Daoy (cell line): Measurements from ENCODE around the gene PDE8A. TPM values are rescaled to one million over a fixed set of nuclear protein-coding genes. Genes with fewer than 3 reads are reported as not detected.
A peak's percentile ranks its signal among the peaks of the same experiment; 100 is the strongest.
"Not testable (repeated sequence)": the region's sequence is repeated elsewhere in the genome, so short reads cannot be mapped to it uniquely, and the experiment has no call there.

Experiments
- DNase-seq: peaks from one replicate; pipeline ENCODE4 v3.0.0-alpha.2; 2015; ENCODE audit warnings: low read depth
- total RNA-seq: library from RNA; depleted of rRNA; stranded (reverse); fragments of >200 nt; shearing (Covaris generic); gene quantifications from 2 replicates; pipeline ENCODE4 v1.2.3, GENCODE V29; 2014

The PDE8A gene
- total RNA-seq, 1 experiment from 2014 or later, result 4.9 TPM

DNA sequence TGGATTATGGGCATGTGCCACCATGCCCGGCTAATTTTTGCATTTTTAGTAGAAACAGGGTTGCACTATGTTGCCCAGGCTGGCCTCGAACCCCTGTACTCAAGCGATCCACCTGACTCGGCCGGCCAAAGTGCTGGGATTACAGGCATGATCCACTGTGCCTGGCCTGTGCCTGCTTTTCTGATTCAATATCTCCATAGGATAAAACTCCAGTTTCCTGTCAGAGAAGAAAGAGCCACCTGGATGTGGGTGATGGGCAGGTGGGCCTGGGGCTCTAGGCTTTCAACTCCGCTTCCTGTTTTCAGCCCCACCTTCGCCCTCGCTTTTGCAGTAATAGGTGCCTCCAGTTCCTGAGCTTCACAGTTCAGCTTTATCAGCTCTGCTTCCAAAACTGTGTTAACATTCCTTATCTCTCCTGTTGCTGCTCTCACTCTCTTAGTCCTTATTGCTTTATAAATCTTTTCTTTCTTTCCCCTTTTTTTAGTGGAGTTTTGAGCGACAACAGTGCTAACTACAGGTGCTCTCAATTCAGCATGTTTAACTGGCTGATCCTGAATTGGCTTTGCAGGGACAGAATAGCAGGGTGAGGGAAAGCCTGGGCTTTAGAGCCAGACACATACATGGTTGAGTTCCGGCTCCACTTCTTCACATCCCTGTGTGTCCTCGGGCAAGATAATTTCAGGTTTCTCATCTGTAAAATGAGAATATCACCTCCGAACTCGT is 21.1 kb upstream of the PDE8A start:
- no peak for DNase-seq

DNA sequence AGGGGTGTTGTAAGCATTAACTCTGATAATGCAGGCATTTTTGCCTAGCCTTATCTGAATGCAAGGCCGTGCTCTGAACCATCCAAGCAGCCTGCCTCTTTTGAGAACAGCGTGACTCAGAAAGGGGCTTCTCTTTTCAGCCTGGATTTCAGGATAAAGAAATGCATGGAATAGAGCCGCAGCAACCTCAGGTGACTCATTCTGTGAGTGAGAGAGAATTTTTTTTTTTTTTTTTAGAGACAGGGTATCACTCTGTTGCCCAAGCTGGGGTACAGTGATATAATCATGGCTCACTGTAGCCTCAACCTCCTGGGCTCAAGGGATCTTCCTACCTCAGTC is 20.6 kb upstream of the PDE8A start:
- DNase-seq, result peak; percentile 65

DNA sequence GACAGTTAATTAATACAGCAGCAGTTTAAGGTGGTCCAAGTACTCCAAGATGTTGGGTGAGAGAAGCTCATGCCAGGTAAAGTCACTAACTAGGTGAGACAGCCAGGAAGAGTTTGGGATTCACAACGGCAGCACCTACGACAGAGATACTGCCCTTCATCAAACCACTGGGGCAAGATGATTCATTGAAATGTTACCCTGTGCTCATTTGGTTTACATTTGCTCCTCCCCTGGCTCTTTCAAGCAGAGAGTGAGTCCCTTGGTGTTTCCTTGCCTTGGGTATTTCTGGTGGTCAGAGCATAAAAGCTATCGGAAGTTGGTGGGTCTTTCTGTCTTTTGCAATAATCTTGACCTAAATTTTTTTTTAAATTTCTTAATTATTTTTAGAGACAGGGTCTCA is 19.9 kb upstream of the PDE8A start:
- DNase-seq, result no peak

DNA sequence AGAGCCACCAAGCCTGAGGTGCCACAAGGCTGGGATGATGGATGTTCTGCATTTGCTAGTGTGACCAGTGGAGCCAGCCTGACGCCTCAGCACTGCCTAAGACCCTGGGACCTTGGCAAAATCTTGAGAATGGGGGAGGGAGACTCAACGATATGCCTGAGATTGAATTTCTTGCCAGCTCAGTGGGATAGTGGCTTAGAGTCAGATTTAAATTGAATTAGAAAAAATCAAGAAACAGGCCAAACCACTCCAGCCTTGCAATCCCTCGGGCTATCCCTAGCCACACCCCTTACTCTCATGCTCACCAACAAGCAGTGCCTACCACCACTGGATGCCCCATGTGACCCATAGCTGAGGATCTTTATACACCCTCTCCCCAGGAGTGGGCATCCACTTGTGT is 18.7 kb upstream of the PDE8A start:
- DNase-seq, result no peak

DNA sequence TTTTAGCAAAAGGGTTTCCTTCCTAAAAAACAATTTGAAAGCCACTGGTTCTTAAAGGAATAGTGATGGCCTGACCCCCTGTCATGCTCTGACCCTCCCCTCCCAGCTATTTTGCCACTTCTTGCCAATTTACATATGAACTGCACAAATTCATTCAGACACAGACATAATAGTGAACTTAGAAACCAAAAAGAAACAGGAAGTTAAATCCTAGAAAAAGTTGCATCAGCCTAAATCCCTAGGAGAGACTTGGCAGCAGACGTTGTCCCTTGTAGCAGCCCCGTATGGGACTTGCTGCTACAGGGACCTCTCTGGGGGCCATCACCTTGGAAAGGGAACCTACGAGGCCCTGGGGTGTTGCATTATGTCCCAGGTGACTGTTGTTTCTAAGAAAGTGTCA is 14.3 kb upstream of the PDE8A start:
- no peak for DNase-seq

DNA sequence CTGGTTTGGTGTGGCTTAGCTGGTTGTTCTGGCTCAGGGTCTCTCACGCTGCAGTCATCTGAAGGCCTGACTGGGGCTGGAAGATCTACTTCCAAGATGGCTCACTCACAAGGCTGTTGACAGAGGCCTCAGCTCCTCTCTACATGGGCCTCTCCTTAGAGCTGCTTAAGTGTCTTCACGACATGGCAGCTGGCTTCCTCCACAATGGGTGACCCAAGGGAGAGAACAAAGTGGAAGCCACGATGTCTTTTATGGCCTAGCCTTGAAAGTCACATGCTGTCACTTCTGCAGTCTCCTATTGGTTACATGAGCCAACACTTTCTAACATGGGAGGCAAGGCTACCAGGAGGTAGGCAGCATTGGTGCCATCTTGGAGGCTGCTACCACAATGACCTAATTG is 13.4 kb upstream of the PDE8A start:
- no peak for DNase-seq

DNA sequence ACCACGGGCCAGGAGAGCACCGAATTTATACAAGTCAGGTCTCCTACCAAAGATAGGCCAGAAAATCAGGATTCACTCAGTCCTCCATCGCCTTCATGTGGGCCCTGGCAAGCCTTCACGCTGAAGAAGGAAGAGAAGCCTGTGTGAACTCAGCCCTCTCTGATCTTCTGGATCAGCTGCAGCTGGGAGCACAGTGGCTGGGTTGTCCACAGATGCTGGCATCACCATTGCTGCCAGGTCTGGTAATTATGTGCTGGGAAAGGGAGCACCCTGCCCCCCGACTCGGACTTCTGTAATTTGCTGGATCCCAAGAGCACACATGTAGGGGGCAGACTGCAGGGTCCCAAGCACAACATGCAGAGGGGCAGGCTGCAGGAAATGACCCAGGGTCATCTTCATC is 12.4 kb upstream of the PDE8A start:
- DNase-seq, result no peak

DNA sequence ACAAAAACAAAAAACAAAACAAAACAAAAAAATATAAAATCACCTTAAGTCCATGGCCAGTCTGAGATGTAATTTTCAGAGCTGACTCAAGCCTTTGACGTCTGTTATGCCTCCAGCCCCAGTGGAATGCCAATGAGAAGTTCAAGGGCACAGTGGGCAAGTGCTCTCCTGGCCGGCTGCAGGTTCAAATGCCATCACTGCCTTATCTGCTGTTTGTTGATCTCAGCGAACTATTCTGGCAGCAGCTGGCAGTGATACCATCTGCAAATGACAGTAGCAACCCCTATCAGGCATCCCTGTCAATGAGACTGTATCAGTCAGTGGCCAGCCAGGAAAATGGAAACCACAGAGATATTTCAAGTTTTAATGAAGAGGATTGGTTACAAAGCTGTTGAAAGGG is 10.8 kb upstream of the PDE8A start:
- no peak for DNase-seq

DNA sequence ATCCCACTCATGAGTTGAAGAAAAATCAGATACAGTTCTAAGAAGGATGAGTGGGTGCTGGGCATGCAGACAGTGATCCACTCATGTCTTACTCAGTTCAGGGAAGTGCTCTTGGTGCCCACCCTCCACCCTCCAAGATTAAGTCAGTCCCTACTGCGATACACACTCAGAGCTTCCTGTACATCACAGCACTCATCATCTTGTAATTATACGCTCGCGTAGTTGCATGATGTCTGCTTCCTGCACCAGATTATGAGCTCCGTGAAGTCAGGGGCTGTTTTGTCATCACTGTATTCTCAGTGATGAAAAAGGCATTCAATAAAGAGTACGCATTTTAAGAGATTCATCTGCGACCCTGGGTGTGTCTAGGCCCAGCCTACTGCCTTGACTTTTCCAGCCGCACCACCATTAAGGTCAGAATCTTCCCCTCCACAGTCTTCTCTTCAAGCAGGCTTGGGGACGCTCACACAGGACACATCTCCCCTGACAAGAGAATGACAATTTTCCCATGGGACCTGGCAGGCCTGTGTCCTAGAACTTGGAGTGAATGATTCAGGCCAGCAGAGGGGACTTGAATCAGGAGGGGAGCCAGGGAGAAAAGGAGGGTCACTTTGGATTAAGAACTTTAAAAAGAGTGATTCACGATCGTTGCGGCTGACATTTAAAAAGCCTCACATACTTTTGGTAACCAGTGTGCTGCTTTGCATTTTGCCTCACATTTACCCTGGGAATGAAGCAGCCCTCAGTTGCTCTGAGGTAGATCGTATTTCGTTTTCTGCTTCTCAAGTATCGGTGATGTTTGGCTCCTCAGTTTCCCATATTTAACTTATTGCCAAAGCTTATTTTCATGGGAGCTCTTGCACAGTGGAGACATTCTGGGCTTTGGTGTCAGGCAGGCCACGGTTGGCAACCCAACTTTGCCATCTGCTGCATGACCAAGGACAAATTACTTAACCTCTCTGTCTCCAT is 7.9 kb upstream of the PDE8A start:
- no peak for DNase-seq

DNA sequence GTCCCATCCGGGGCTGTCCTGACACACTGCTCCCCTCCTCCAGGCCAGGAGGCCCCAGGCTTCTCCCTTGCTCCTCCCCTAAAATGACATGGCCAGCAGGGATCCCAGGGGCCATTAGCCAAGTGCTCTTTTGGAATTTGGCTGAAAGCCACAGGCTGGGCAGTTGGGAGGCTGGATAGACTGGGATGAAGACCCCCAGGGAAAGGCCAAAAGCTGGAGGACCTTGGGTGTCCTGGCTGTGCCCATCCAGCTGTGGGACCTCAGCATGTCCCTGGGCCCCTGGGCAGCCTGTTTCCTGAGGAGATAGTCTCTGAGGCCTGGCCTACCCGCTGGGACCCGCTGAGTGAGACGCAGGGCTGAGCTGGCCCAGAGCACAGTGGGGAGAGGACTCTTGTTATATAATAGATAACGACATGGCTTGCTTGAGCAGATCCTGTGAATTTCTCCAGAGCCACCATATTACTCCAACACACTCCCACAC is 5.7 kb upstream of the PDE8A start:
- no peak for DNase-seq

DNA sequence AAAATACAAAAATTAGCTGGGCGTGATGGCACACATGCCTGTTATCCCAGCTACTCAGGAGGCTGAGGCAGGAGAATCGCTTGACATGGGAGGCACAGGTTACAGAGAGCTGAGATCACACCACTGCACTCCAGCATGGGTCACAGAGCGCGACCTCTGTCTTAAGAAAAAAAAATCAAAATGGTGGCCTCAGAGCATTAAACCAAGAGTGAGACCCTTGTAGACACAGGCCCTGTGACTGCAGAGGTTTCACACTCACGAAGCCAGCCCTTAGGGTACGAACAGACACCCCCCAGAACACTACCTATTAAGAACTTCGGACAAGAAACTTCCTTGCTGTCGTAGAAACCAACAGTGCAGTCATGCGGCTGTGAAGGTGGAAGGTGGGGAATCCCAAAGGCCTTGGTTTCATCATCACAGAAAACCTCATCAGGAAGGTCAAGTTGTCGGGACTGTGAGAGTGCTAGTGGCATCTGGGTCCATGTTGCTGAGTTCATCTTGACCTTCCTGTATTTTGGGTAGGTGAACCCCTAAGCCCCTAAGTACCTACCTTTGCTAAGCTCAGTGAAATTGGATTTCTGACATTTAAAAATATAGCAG is 4.8 kb upstream of the PDE8A start:
- no peak for DNase-seq

DNA sequence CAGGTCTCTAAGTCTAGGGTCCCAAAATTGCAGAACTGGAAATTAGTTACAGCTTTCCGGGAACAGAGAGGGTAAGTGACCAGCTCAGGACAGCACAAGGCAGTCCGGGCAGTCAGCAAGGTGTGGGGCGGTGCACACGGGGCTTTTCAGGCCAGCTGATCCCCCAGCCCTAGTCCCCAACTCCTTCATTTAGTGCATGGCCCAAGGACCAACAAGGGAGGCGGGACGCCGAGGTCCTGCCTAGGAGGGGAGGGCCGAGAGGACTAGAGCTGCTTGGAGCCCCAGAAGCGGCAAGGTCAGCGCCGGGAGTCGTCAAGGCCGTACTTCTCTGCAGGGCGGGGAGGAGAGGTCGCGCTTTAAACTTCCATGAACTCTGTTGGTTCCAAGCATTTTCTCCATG is 2.0 kb upstream of the PDE8A start:
- no peak for DNase-seq

DNA sequence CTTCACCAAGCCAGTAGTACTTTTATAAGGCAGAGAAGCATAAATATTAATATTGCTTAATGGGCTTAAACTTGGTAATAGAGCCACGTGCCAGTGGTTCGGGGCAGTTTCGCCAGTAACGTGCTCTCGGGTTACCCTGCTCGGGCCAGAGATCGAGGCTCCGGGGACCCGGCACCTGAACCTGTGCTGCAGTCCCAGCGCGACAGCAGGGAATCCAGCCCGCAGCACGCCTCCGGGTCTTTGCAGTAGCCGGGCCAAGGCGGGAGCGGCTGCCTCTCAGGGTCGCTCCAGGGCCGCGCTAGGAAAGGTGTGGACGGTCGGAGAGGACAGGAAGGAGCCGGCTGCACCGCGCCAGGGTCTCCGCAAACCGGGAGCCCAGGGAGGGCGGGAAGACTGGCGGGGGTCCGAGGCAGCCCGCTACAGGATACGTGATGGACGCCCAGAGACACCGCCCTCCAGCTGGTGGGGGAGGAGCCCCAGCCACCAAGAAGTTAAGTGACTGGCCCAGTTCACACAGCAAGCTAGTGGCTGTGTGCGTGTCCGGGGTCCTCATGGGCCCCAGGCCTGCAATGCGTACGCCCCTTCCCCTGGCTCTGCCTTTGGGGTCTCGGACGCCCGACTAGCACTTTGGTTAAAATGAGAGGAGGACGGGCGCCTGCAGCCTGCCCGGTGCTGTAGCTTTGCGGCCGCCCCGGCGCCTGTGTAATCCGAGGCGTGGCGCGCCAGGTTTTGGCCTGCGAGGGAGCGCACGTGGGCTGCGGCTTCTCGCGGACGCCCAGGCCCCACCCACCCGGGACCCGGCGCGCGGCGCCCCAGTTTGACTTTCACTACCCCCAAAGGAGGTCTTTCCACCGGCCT is 1.2 kb upstream of the PDE8A start:
- DNase-seq, result peak; percentile 73

DNA sequence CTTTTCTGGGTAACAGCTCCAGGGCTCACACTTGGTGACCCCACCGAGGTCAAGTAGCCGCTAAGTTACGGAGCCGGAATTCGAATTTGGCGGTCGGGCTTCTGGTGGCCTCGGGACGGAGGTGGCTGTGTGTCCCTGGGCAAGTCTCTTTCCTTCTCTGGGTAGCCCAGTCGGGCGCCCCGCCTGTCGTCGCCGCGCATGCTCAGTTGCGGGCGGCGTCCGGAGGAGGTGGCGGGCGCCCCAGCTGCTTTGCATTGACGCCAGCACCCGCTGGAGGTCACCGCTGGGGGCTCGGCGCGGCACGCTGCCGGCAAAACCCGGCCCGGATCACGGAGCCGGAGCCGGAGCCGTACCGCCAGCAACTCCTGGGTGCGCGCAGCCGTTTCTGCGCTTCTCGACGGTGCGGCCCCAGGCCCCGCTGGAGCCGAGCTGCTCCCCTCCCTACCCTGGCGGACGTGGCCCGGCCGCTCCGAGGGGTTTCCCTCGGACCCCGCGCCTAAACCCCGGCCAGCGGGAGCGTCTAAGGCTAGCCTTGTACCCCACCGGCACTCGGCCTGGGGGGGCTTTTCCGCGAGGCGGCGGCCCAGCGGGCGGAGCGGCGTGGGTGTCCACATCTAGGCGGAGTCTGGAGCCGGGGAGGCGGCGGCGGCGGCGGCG is 474 bp upstream of the PDE8A start:
- DNase-seq, result peak; percentile 92

DNA sequence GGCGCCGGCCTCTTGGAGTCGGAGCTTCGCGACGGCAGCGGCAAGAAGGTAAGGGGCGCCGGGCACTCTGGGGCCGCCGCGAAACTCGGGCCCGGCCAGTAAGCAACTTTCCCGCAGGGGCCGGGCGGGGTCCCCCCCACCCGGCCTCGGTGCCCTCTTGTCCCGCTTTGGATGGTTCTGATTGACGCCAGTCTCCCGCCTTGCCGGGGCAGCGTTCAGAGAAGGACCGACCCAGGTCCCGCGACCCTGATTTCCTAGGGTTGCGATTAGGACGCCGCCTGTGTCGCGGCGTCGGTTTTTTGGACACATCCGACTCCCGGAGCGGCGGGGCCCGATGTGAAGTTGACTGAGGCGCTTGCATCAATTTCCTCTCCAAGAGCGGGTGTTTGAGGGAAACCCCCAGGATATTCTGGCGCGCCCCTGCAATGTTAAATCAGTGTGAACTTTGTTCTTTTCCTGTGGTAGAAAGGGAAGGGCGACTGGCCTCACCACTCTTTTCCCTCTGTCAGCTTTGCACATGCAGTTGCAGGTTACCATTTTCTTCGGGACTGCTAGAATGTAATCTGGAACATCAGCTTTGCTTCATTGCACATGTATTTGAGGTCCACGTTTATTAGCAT is 755 bp downstream of the PDE8A start:
- peak; percentile 36 for DNase-seq

DNA sequence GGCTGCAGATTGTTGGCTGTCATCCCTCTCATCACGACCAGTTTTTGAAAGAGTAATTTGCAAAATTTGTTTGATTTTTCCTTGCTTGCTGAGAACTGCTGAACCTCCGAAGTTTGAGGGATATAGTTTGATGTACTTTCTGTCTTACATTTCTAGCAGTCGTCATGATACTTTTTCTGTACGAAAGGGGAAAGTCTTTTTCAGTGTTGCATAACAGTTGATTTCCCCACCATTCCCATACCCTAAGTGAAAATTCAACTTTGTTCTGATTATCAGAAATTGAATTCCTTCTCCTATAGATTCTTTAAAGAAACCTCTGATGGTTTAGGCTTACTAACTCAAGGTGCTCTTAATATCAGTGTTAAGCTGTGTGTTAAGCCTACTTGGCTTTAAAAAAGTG is 1.6 kb downstream of the PDE8A start:
- DNase-seq, result no peak

DNA sequence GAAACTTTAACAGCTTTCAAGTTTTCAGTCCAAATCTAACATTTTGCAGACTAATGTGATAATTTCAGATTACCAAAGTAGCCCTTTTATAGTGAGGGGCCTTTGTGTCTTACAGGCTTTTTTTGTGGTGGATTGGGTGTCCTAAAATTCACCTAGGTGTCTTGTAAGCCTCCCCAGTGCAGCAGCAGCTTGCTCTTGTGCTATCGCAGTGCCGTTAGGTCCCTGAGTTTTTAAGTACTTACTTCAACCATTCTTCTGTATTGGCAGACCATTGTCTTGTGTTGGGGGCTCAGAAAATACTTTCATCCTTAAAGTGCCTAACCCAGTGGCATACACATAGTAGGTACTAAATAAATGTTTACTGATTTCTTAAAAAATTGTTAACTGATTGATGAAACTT is 2.1 kb downstream of the PDE8A start:
- no peak for DNase-seq

DNA sequence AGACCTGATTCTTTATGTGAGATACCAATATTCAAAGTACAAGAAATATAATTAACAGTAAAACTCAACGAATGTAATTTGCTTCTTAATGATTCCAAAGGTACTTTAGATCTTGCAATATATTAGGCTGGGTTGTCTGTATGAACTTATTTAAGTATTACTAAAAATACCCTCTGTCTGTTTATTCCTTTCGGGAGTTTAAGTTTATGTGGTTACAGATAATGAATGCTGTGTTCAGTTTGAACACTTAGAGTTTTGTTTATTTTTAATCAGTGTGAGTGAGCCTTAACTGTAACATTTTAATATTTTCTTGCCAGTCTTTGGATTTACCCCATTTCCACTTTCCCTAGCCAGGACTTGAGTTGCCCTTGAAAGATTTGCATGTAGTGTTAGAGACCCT is 3.5 kb downstream of the PDE8A start:
- DNase-seq, result no peak

DNA sequence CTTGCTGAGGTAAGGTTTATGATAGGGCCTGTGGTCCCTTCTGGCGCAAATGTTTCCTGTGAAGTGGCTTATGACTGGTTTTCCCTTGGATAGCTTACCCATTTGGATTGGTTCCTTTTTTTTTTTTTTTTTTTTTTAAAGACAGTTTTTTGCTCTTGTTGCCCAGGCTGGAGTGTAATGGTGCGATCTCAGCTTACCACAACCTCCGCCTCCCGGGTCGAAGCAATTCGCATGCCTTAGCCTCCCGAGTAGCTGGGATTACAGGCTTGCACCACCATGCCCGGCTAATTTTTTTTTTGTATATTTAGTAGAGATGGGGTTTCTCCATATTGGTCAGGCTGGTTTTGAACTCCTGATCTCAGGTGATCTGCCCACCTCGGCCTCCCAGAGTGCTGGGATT is 5.7 kb downstream of the PDE8A start:
- not testable (repeated sequence) for DNase-seq

DNA sequence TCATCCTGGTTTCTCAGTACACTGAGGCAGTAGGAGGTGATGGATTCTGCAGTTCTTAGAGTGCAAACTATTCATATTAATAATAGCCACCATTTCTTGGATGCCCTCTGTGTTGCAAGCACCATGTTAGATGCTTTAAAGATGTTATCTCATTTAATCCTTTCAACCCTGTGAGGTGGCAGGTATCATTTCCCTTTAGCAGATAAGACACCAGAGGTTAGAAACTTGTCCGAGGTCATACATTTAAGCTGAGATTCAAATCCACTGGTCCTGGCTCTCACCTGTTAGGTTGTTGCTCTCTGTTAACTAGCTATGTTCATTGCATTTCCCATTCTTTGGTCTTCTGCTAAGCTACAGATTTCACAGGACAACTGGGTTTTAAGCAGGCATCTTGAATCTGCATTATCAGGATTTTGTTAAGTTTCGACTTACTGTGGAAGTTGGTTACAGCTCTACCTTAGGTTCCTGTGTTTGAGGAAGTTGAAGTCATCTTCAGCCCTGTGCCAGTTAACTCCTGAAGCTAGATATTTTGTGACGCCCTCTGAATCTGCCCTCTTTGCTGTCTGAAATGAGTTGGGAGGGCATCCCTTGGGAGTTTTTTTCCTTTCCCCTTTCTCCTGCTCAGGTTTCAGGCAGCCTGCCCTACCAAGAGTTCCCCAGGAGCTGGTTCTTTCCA is 6.4 kb downstream of the PDE8A start:
- no peak for DNase-seq
